ENCODE results near the gene HLF.

Gene HLF

DNA sequence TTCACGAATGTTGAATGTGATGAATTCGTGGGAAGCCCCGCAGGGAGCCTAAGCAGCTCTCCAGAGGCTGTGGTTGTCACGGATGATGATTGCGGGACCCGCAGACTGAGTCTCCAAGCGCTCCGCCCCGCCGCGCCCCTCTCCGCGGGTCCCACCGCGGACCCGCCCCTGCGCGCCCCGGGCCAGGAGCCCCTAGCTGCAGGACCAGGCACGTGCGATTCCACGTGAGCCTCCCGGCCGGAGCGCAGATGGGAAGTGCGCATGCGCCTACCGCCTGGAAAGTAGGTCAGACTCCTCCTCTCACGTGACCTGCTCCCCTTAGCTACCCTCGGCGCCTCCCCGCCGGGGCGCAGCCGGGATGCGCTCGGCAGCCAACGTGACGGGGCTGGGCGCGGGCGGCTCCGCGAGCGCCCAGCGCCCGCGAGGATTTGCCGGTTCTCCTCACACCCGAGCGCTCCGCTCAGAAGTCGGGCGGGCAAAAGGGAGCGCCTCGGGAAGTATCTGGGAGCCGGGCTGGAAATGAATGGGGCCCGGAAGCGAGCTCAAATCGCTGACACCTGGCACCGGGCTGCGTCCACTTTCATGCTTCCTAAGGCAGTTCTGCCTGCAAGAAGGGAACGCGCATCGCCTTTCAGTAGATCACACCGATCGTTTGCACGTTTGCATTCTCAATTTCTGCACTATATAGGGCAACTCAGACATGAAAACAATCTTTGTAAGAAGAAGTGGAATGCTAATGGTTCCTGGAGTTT is 26.4 kb upstream of the HLF start:
- Mint-ChIP-seq H3K27me3 (ENCODE audit: low read depth) (peaks cover 41% of the 10 kb centered on the region), H3K36me3 (ENCODE audit: low read depth) (peaks cover 1% of the 10 kb centered on the region), H3K27ac (no peak overlapping the region), H3K4me1 (ENCODE audit: low read depth) (peaks cover 20% of the 10 kb centered on the region), H3K9me3 (no peaks in the 10 kb centered on the region), H3K4me3 (peak overlapping the region; percentile 85)
- DNase-seq (ENCODE audit: low spot score): peak; percentile 81

DNA sequence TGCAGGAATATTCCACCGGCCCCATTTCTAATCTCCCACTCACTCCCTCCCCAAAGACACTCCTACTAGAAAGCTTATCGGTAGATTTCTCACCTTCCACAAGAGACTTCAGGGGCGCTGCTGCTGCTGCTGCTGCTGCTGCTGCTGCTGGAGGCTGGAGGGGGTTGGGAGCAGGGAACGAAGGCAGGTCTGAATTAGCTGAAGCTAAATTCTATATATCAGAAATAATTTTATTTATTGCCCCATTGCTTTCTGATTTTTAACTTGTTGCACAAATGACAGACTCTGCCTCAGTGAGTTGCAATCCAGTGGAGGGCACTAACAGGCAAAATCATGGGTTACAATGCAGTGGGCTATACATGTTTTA is 25.8 kb upstream of the HLF start:
- Mint-ChIP-seq H3K27ac (no peak overlapping the region), H3K36me3 (ENCODE audit: low read depth) (peaks cover 1% of the 10 kb centered on the region), H3K4me3 (peak overlapping the region; percentile 85), H3K27me3 (ENCODE audit: low read depth) (peaks cover 41% of the 10 kb centered on the region), H3K4me1 (ENCODE audit: low read depth) (peaks cover 20% of the 10 kb centered on the region), H3K9me3 (no peaks in the 10 kb centered on the region)
- no peak for DNase-seq (ENCODE audit: low spot score)

DNA sequence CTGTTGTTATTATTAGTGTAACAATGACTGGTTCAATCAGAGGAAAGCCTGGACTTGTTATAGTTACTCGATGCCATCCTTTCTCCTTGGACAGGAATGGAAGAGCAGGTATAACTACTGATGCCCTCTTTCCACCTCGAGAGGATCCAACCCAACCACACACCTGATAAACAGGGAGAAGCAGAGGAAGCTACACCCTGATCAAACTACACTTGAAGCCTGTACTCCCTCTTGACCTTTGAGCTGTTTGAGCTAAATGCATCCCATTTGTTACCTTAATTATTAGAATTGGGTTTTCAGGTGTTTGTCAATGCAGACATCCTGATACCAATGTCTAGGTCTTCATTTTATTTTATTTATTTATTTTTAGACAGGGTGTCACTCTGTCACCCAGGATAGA is 23.7 kb upstream of the HLF start:
- DNase-seq (ENCODE audit: low spot score): no peak
- H3K36me3 Mint-ChIP-seq (ENCODE audit: low read depth): peaks cover 1% of the 10 kb centered on the region
- H3K4me1 Mint-ChIP-seq (ENCODE audit: low read depth): peaks cover 19% of the 10 kb centered on the region
- no peak overlapping the region for H3K4me3 Mint-ChIP-seq
- H3K9me3 Mint-ChIP-seq: no peaks in the 10 kb centered on the region
- no peak overlapping the region for H3K27ac Mint-ChIP-seq
- peaks cover 49% of the 10 kb centered on the region for H3K27me3 Mint-ChIP-seq (ENCODE audit: low read depth)

GRCh38 chr17:55242476-55242875 is 22.3 kb upstream of the HLF start:
- Mint-ChIP-seq H3K4me3 (no peak overlapping the region), H3K9me3 (no peaks in the 10 kb centered on the region), H3K36me3 (ENCODE audit: low read depth) (no peaks in the 10 kb centered on the region), H3K4me1 (ENCODE audit: low read depth) (peaks cover 10% of the 10 kb centered on the region), H3K27me3 (ENCODE audit: low read depth) (peaks cover 53% of the 10 kb centered on the region), H3K27ac (no peak overlapping the region)
- no peak for DNase-seq (ENCODE audit: low spot score)

GRCh38 chr17:55245986-55246385 is 18.8 kb upstream of the HLF start:
- no peak overlapping the region for H3K4me3 Mint-ChIP-seq
- H3K9me3 Mint-ChIP-seq: no peaks in the 10 kb centered on the region
- H3K27ac Mint-ChIP-seq: no peak overlapping the region
- H3K4me1 Mint-ChIP-seq (ENCODE audit: low read depth): no peaks in the 10 kb centered on the region
- H3K36me3 Mint-ChIP-seq (ENCODE audit: low read depth): no peaks in the 10 kb centered on the region
- peaks cover 46% of the 10 kb centered on the region for H3K27me3 Mint-ChIP-seq (ENCODE audit: low read depth)
- DNase-seq (ENCODE audit: low spot score): no peak

DNA sequence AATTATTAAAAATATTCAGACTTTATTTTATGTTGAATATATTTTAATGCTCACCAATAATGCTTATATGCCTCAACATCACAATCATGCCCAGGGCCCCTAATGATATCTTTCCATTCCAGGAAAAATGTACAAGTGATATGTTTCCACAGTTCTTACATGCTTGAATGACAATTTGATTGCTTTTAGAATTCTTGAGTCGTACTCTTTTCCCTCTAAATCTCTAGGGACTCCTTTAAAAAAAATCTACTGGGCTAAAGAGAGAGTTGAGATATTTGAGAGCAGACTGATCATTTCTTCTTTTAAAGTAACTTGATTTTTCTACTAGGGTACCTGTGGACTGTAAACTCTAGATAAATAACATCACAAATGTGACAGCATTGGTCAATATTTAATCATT is 18.2 kb upstream of the HLF start:
- H3K4me3 Mint-ChIP-seq: no peak overlapping the region
- no peak overlapping the region for H3K27ac Mint-ChIP-seq
- H3K9me3 Mint-ChIP-seq: no peaks in the 10 kb centered on the region
- H3K36me3 Mint-ChIP-seq (ENCODE audit: low read depth): no peaks in the 10 kb centered on the region
- H3K27me3 Mint-ChIP-seq (ENCODE audit: low read depth): peaks cover 47% of the 10 kb centered on the region
- no peaks in the 10 kb centered on the region for H3K4me1 Mint-ChIP-seq (ENCODE audit: low read depth)
- no peak for DNase-seq (ENCODE audit: low spot score)

GRCh38 chr17:55248077-55248476 is 16.7 kb upstream of the HLF start:
- no peak for DNase-seq (ENCODE audit: low spot score)
- H3K4me3 Mint-ChIP-seq: no peak overlapping the region
- peaks cover 2% of the 10 kb centered on the region for H3K4me1 Mint-ChIP-seq (ENCODE audit: low read depth)
- no peak overlapping the region for H3K27ac Mint-ChIP-seq
- H3K27me3 Mint-ChIP-seq (ENCODE audit: low read depth): peaks cover 42% of the 10 kb centered on the region
- no peaks in the 10 kb centered on the region for H3K9me3 Mint-ChIP-seq
- no peaks in the 10 kb centered on the region for H3K36me3 Mint-ChIP-seq (ENCODE audit: low read depth)

DNA sequence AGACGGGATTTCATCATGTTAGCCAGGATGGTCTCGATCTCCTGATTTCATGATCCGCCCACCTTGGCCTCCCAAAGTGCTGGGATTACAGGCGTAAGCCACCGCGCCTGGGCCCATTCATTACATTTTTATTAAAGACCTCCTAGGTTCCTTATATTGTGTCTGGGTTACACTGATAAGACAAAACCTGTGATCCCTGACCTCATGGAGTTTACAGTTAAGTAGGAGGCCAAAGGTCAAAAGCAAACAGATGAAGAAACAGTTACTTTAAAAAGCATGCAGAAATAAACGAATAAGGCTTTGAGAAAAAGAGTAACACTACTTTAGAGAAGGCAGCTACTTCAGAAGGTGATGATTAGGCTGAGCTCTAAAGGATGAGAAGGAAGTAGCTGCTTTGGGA is 14.9 kb upstream of the HLF start:
- peaks cover 38% of the 10 kb centered on the region for H3K27me3 Mint-ChIP-seq (ENCODE audit: low read depth)
- no peak overlapping the region for H3K4me3 Mint-ChIP-seq
- H3K36me3 Mint-ChIP-seq (ENCODE audit: low read depth): no peaks in the 10 kb centered on the region
- no peaks in the 10 kb centered on the region for H3K9me3 Mint-ChIP-seq
- H3K4me1 Mint-ChIP-seq (ENCODE audit: low read depth): peaks cover 2% of the 10 kb centered on the region
- H3K27ac Mint-ChIP-seq: no peak overlapping the region
- DNase-seq (ENCODE audit: low spot score): no peak

DNA sequence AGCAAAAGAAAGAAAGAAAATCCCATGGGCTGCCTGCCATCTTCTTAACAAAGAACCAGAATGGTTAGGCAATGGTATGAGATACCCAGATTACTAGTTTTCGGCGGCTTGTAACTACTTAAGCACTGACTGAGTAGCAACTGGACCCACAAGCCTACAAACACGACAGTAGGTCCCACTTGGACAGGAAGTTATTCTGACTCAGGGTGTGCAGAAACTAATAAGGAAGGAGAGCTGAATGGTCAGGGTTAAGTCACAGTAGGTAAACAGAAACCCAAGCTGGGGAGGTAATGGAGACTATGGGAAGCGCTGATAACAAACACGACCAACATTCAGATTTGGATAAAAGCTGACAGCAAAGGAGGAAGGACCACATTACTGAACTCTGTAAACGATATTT is 10.4 kb upstream of the HLF start:
- Mint-ChIP-seq H3K9me3 (no peaks in the 10 kb centered on the region), H3K4me3 (no peak overlapping the region), H3K36me3 (ENCODE audit: low read depth) (no peaks in the 10 kb centered on the region), H3K4me1 (ENCODE audit: low read depth) (peaks cover 2% of the 10 kb centered on the region), H3K27me3 (ENCODE audit: low read depth) (peaks cover 36% of the 10 kb centered on the region), H3K27ac (no peak overlapping the region)
- DNase-seq (ENCODE audit: low spot score): no peak

DNA sequence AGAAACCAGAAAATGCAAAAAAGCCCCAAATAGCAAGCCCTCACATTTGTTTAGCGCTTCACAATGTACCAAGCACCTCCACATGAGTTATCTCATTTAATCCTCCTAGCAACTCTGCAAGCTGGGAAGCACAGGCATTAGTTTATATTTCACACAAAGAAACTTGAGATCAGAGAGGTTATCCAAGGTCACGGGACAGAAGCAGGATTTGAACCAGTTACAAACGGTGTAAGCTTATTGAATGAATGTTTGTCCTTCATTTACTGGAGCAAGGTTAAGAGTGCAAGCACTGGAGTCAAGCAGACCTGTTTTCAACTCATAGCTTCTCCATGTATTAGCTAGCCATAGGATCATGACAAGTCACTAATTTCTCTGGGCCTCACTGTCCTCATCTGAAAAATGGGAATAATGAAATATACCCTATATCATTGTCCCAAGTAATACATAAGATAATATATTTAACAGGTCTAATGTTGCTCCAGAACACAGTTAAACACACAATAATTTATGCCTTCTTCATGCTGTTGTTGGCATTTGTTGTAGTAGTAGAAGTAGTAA is 6.1 kb upstream of the HLF start:
- Mint-ChIP-seq H3K4me3 (no peak overlapping the region), H3K27me3 (ENCODE audit: low read depth) (peaks cover 54% of the 10 kb centered on the region), H3K4me1 (ENCODE audit: low read depth) (peaks cover 3% of the 10 kb centered on the region), H3K9me3 (peaks cover 10% of the 10 kb centered on the region), H3K27ac (no peak overlapping the region), H3K36me3 (ENCODE audit: low read depth) (no peaks in the 10 kb centered on the region)
- no peak for DNase-seq (ENCODE audit: low spot score)

DNA sequence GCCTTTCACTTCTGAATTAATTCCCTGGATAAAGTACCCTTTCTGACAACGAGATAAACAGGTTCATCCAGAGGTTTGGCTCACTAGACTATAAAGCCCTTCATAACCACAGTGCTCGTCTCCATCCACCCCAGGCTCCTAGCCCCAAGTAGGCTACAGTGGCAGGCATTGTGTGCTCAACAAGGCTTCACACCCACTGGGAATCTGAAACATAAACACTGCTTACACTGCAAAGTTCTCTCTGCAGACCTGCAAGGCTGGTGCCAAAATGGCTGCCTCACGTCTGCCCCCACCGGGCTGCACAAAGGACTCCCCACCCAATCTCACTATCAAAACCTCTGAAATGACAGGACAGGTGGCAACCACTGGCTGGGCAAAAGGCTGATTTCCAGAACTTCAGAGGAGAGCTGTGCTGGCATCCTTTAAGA is 5.1 kb upstream of the HLF start:
- H3K4me1 Mint-ChIP-seq (ENCODE audit: low read depth): peaks cover 11% of the 10 kb centered on the region
- no peak overlapping the region for H3K27ac Mint-ChIP-seq
- H3K4me3 Mint-ChIP-seq: no peak overlapping the region
- H3K36me3 Mint-ChIP-seq (ENCODE audit: low read depth): no peaks in the 10 kb centered on the region
- peaks cover 10% of the 10 kb centered on the region for H3K9me3 Mint-ChIP-seq
- H3K27me3 Mint-ChIP-seq (ENCODE audit: low read depth): peaks cover 63% of the 10 kb centered on the region
- no peak for DNase-seq (ENCODE audit: low spot score)

DNA sequence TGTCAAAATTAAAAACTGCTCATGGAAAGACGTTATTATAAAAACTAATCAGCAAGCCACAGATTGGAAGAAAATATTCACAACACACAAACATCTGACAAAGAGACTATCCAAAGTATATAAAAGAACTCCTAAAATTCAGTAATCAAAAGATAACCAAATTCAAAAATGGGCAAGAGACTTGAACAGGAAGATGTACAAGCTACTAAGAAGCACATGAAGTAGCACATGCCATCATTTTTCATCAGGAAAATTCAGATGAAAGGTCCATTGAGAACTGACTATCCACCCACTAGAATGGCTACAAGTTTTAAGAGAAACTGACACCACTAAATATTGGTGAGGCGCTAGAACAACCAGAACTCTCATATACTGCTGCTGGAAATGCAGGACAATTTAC is 3.4 kb upstream of the HLF start:
- H3K27ac Mint-ChIP-seq: no peak overlapping the region
- no peak for DNase-seq (ENCODE audit: low spot score)
- peaks cover 11% of the 10 kb centered on the region for H3K4me1 Mint-ChIP-seq (ENCODE audit: low read depth)
- H3K27me3 Mint-ChIP-seq (ENCODE audit: low read depth): peaks cover 67% of the 10 kb centered on the region
- H3K36me3 Mint-ChIP-seq (ENCODE audit: low read depth): no peaks in the 10 kb centered on the region
- no peak overlapping the region for H3K4me3 Mint-ChIP-seq
- peaks cover 10% of the 10 kb centered on the region for H3K9me3 Mint-ChIP-seq

DNA sequence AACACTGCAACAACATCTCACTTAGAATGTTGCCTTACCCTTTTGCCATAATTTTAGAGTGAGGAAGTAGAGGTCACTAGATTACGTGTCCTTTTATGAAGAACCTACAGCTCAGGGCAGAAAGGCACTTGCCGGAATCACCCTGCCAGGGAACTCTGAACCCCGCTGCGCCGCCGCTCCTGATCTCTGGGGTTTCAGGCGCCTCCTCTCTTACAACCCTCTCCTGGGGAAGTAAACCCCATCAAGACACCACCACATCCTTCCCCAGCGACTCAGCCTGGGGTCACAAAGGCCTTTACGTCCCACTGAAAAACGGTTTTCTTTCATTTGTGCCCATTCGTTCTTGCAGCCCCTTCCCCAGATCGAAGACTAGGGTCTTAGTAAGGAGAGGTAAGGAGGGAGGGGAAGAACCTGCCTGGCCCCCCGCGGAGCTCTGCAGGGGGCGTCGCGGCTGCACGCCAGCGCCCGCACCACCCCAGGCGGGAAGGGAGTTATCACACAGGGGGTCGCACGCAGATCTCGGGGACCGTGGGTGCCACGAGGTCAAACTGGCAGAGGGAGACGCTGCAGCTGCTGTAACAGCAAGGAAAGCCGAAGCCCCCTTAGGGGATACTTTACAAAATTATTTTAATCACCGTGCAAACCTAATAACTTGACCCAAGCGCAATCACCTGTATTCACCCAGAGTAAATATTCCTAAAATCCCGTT is 1.0 kb upstream of the HLF start:
- Mint-ChIP-seq H3K36me3 (ENCODE audit: low read depth) (no peaks in the 10 kb centered on the region), H3K27me3 (ENCODE audit: low read depth) (peaks cover 81% of the 10 kb centered on the region), H3K9me3 (peaks cover 10% of the 10 kb centered on the region), H3K4me1 (ENCODE audit: low read depth) (peaks cover 11% of the 10 kb centered on the region), H3K27ac (no peak overlapping the region), H3K4me3 (peak overlapping the region; percentile 71)
- no peak for DNase-seq (ENCODE audit: low spot score)

DNA sequence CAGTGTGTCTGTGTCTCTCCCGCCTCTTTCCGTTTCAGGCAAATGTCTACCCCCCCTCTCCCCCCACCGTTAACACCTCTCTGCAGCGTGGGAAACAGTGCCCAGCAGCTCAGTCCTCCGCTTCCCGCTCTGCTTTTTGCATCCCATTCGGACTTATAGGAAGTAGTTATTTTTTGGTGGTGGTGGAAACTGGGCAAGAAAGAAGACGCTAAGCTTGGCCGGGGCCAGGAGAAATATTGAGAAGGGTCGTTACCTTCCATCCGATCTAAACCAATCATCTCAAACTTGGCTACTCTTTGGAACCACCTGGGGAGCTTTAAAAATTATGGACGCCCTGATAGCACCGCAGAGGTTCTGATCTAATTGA is 499 bp upstream of the HLF start:
- DNase-seq (ENCODE audit: low spot score): no peak
- Mint-ChIP-seq H3K36me3 (ENCODE audit: low read depth) (no peaks in the 10 kb centered on the region), H3K4me1 (ENCODE audit: low read depth) (peaks cover 11% of the 10 kb centered on the region), H3K4me3 (peak overlapping the region; percentile 71), H3K9me3 (peaks cover 10% of the 10 kb centered on the region), H3K27ac (no peak overlapping the region), H3K27me3 (ENCODE audit: low read depth) (peaks cover 83% of the 10 kb centered on the region)

Data from T-helper 2 cell treated with Interferon-gamma antibody and Interleukin-4, amounts not matched to agents 5 μg/mL and 100 μg/mL, for 36 hours (primary cell).